NCI-H1092 (cell line): ENCODE results near the gene ILDR1.
A peak's percentile ranks its signal among the peaks of the same experiment; 100 is the strongest.
"Not testable (repeated sequence)": the region's sequence is repeated elsewhere in the genome, so short reads cannot be mapped to it uniquely, and the experiment has no call there.

Experiments used
- DNase-seq: peaks from one replicate; lab custom pipeline; 2025; lab: John Stamatoyannopoulos, UW

The ILDR1 gene

GRCh38 chr3:122021811-122022401 is at the start of gene ILDR1:
Gene ILDR1, minus strand, starts transcription at chr3:122022247. Its CDS starts 170 bp downstream, at chr3:122022077.
- DNase-seq: peak; percentile 3

GRCh38 chr3:122067588-122068240 is 45.7 kb upstream of the ILDR1 start:
- no peak for DNase-seq

GRCh38 chr3:122067214-122067550 is 45.1 kb upstream of the ILDR1 start:
- no peak for DNase-seq

GRCh38 chr3:122066331-122067213 is 44.5 kb upstream of the ILDR1 start:
- DNase-seq: no peak

- no peak for DNase-seq
Observed at GRCh38 chr3:122064326-122064725, 42.3 kb upstream of the ILDR1 start.

- DNase-seq: no peak
Observed at GRCh38 chr3:122063908-122064307, 41.9 kb upstream of the ILDR1 start.

- no peak for DNase-seq
Observed at GRCh38 chr3:122060040-122060698, 38.1 kb upstream of the ILDR1 start.

GRCh38 chr3:122058294-122058693 is 36.2 kb upstream of the ILDR1 start:
- no peak for DNase-seq

GRCh38 chr3:122057671-122058070 is 35.6 kb upstream of the ILDR1 start:
- no peak for DNase-seq

GRCh38 chr3:122055215-122055614 is 33.2 kb upstream of the ILDR1 start, which contains the start of gene CD86:
Gene CD86, plus strand, starts transcription at chr3:122055362. Its CDS starts 128 bp downstream, at chr3:122055490.
- no peak for DNase-seq

- no peak for DNase-seq
Observed at GRCh38 chr3:122052968-122053367, 30.9 kb upstream of the ILDR1 start.

GRCh38 chr3:122047773-122048172 is 25.7 kb upstream of the ILDR1 start:
- not testable (repeated sequence) for DNase-seq

GRCh38 chr3:122047296-122047695 is 25.2 kb upstream of the ILDR1 start:
- not testable (repeated sequence) for DNase-seq

GRCh38 chr3:122033023-122033422 is 11.0 kb upstream of the ILDR1 start:
- no peak for DNase-seq

- no peak for DNase-seq
Observed at GRCh38 chr3:122032531-122032930, 10.5 kb upstream of the ILDR1 start.

GRCh38 chr3:122031123-122031468 is 9.0 kb upstream of the ILDR1 start:
- DNase-seq: no peak

- DNase-seq: no peak
Observed at GRCh38 chr3:122030381-122031122, 8.5 kb upstream of the ILDR1 start.

GRCh38 chr3:122025296-122025695 is 3.2 kb upstream of the ILDR1 start:
- DNase-seq: no peak

GRCh38 chr3:122024800-122025199 is 2.8 kb upstream of the ILDR1 start:
- no peak for DNase-seq

- no peak for DNase-seq
Observed at GRCh38 chr3:122023335-122023910, 1.4 kb upstream of the ILDR1 start.

GRCh38 chr3:122021037-122021436 is 1.0 kb downstream of the ILDR1 start:
- no peak for DNase-seq
